GM23248 (cell line): Measurements from ENCODE around the gene CDCA5. TPM values are rescaled to one million over a fixed set of nuclear protein-coding genes. Genes with fewer than 3 reads are reported as not detected.

Source experiments
- DNase-seq: peaks from one replicate; pipeline ENCODE4 v3.0.0-alpha.2; 2015
- H2AFZ ChIP-seq: fragments of 200-600 bp; sonication (generic); 2 replicates; pipeline ENCODE4 v1.6.1; 2016; ENCODE audit warnings: antibody characterized with exemption
- H3F3A ChIP-seq: fragments of 200-600 bp; sonication (generic); 2 replicates; pipeline ENCODE4 v1.6.1; 2016; ENCODE audit warnings: mild to moderate bottlenecking, antibody characterized with exemption, mixed run types; ENCODE audit not compliant: insufficient read depth
- H3K27ac ChIP-seq: fragments of 200-600 bp; sonication (generic); 2 replicates; pipeline ENCODE4 v1.5.1; 2016; ENCODE audit warnings: mild to moderate bottlenecking
- H3K27me3 ChIP-seq: fragments of 200-600 bp; sonication (generic); replicated peaks from 2 replicates; pipeline ENCODE4 v1.6.1; 2016; ENCODE audit warnings: mild to moderate bottlenecking; ENCODE audit not compliant: insufficient read depth
- H3K36me3 ChIP-seq: fragments of 200-600 bp; sonication (generic); 2 replicates; pipeline ENCODE4 v1.6.1; 2016; ENCODE audit warnings: low read depth, mild to moderate bottlenecking
- H3K4me1 ChIP-seq: fragments of 200-600 bp; sonication (generic); 2 replicates; pipeline ENCODE4 v1.6.1; 2016; ENCODE audit warnings: mild to moderate bottlenecking; ENCODE audit not compliant: insufficient read depth
- H3K4me2 ChIP-seq: fragments of 200-600 bp; sonication (generic); one replicate; pipeline ENCODE4 v1.6.1; 2016; ENCODE audit warnings: mild to moderate bottlenecking; ENCODE audit not compliant: unreplicated experiment
- H3K4me3 ChIP-seq: fragments of 200-600 bp; sonication (generic); 2 replicates; pipeline ENCODE4 v1.5.1; 2016; ENCODE audit warnings: mild to moderate bottlenecking
- H3K79me2 ChIP-seq: fragments of 200-600 bp; sonication (generic); 2 replicates; pipeline ENCODE4 v1.6.1; 2016; ENCODE audit warnings: mild to moderate bottlenecking; ENCODE audit not compliant: insufficient read depth
- H3K9ac ChIP-seq: fragments of 200-600 bp; sonication (generic); 2 replicates; pipeline ENCODE4 v1.6.1; 2016; ENCODE audit warnings: mild to moderate bottlenecking
- H3K9me2 ChIP-seq: fragments of 200-600 bp; sonication (generic); 2 replicates; pipeline ENCODE4 v1.6.1; 2016; ENCODE audit warnings: mixed run types, mild to moderate bottlenecking, moderate library complexity; ENCODE audit not compliant: insufficient read depth
- H3K9me3 ChIP-seq: fragments of 200-600 bp; sonication (generic); one replicate; pipeline ENCODE4 v1.6.1; 2017; ENCODE audit warnings: low read depth
- H4K20me1 ChIP-seq: fragments of 200-600 bp; sonication (generic); 2 replicates; pipeline ENCODE4 v1.6.0; 2016; ENCODE audit not compliant: insufficient read depth
- EZH2 ChIP-seq: fragments of 200-600 bp; sonication (generic); IDR thresholded peaks from 2 replicates; pipeline ENCODE4 v1.6.1; 2018; ENCODE audit warnings: antibody characterized with exemption, mild to moderate bottlenecking; ENCODE audit not compliant: insufficient read depth, poor library complexity, severe bottlenecking
- EZH2phosphoT487 ChIP-seq: fragments of 200-600 bp; sonication (generic); IDR thresholded peaks from 2 replicates; pipeline ENCODE4 v1.6.1; 2018; ENCODE audit warnings: antibody characterized with exemption, moderate library complexity, mild to moderate bottlenecking, low read depth; ENCODE audit not compliant: insufficient read depth
- WGBS, 2 experiments: methylation state at CpG; one replicate each; pipeline ENCODE4 v1.1.6; 2015 to 2017; ENCODE audit warnings: low lambda C conversion rate in 2 of 2, low coverage in 1 of 2; ENCODE audit errors: missing lambda C conversion rate in 2 of 2; 5-methylcytosine and 5-hydroxymethylcytosine counted together
- in situ Hi-C: fragments of 300-500 bp; cut with MboI; formaldehyde crosslinking; loops from 2 replicates; pipeline ENCODE4 v1.15.0; 2020
- polyA plus RNA-seq: library from polyadenylated mRNA; unstranded; fragments of >200 nt; fragmentation: Nextera tagmentation; extraction: Ambion mirVana; gene quantifications from 2 replicates; pipeline ENCODE4 v1.2.1, GENCODE V29; 2016
- total RNA-seq: library from RNA; depleted of rRNA; stranded (reverse); fragments of >200 nt; shearing (Covaris generic); gene quantifications from 2 replicates; pipeline ENCODE4 v1.2.3, GENCODE V29; 2014

CDCA5 gene
- total and polyA plus RNA-seq, 2 experiments from 2014 or later: 11.9 to 16.8 TPM

- Histone ChIP-seq H3K9ac (no peak overlapping the region), H3K27me3 (no peaks in the 10 kb centered on the region), H3F3A (no peaks in the 10 kb centered on the region), H3K79me2 (no peaks in the 10 kb centered on the region), H3K9me3 (no peaks in the 10 kb centered on the region), H3K4me2 (no peak overlapping the region), H3K4me3 (no peak overlapping the region), H2AFZ (no peak overlapping the region), H3K36me3 (no peaks in the 10 kb centered on the region), H3K27ac (no peak overlapping the region), H4K20me1 (no peaks in the 10 kb centered on the region), H3K4me1 (no peaks in the 10 kb centered on the region), H3K9me2 (no peaks in the 10 kb centered on the region)
- no peak for TF ChIP-seq EZH2phosphoT487
- TF ChIP-seq EZH2: no peak
- no peak for DNase-seq
- 29 to 37% methylated on average over 3 of the region's 3 CpGs for whole genome bisulfite sequencing, 2 experiments
- in situ Hi-C loops: no loop called here
Measured at GRCh38 chr11:65063532-65063931, 20.3 kb downstream of the CDCA5 start.

- H4K20me1 ChIP-seq: no peaks in the 10 kb centered on the region
Measured at GRCh38 chr11:65060913-65061408, 22.9 kb downstream of the CDCA5 start.

GRCh38 chr11:65059959-65060824 lies 23.6 kb downstream of the CDCA5 start:
- peak; percentile 20 for DNase-seq
- in situ Hi-C loops: no loop called here
- 51 to 52% methylated on average over 10 of the region's 10 CpGs for WGBS, 2 experiments
- TF ChIP-seq EZH2: no peak
- TF ChIP-seq EZH2phosphoT487: no peak
- H3K4me3 ChIP-seq: no peak overlapping the region
- no peaks in the 10 kb centered on the region for H3K4me1 ChIP-seq
- no peaks in the 10 kb centered on the region for H3K36me3 ChIP-seq
- no peaks in the 10 kb centered on the region for H4K20me1 ChIP-seq
- no peaks in the 10 kb centered on the region for H3K79me2 ChIP-seq
- no peak overlapping the region for H3K27ac ChIP-seq
- H2AFZ ChIP-seq: no peak overlapping the region
- no peaks in the 10 kb centered on the region for H3F3A ChIP-seq
- H3K9ac ChIP-seq: no peak overlapping the region
- no peaks in the 10 kb centered on the region for H3K9me2 ChIP-seq
- no peaks in the 10 kb centered on the region for H3K27me3 ChIP-seq
- H3K4me2 ChIP-seq: no peak overlapping the region
- H3K9me3 ChIP-seq: no peaks in the 10 kb centered on the region

More at GRCh38 chr11:65060913-65061408, 22.9 kb downstream of the CDCA5 start:
- 52 to 53% methylated on average over 9 of the region's 9 CpGs for WGBS, 2 experiments
- H3K4me2 ChIP-seq: no peak overlapping the region
- no peak overlapping the region for H3K9ac ChIP-seq
- H3K27me3 ChIP-seq: no peaks in the 10 kb centered on the region
- no peaks in the 10 kb centered on the region for H3K36me3 ChIP-seq
- H3K4me1 ChIP-seq: no peaks in the 10 kb centered on the region
- no peak overlapping the region for H3K4me3 ChIP-seq
- in situ Hi-C loops: no loop called here
- no peaks in the 10 kb centered on the region for H3K9me3 ChIP-seq
- no peaks in the 10 kb centered on the region for H3K79me2 ChIP-seq
- no peak overlapping the region for H3K27ac ChIP-seq
- H3K9me2 ChIP-seq: no peaks in the 10 kb centered on the region
- peak; percentile 48 for DNase-seq
- no peaks in the 10 kb centered on the region for H3F3A ChIP-seq
- H2AFZ ChIP-seq: no peak overlapping the region
- TF ChIP-seq EZH2phosphoT487 (no peak), EZH2 (no peak)

GRCh38 chr11:65059523-65059922 lies 24.3 kb downstream of the CDCA5 start:
- Histone ChIP-seq H4K20me1 (no peaks in the 10 kb centered on the region), H3K27me3 (no peaks in the 10 kb centered on the region), H3K79me2 (no peaks in the 10 kb centered on the region), H3K4me3 (no peak overlapping the region), H3K9ac (no peak overlapping the region), H3K27ac (no peak overlapping the region), H3K4me1 (no peaks in the 10 kb centered on the region), H3K36me3 (no peaks in the 10 kb centered on the region), H3K9me3 (no peaks in the 10 kb centered on the region), H3F3A (no peaks in the 10 kb centered on the region), H2AFZ (no peak overlapping the region), H3K9me2 (no peaks in the 10 kb centered on the region), H3K4me2 (no peak overlapping the region)
- TF ChIP-seq EZH2: no peak
- TF ChIP-seq EZH2phosphoT487: no peak
- WGBS, 2 experiments: 13 to 28% methylated on average over 3 of the region's 3 CpGs
- in situ Hi-C loops: no loop called here
- DNase-seq: no peak
